ENCODE results near the gene ZDHHC13. TPM values are rescaled to one million over a fixed set of nuclear protein-coding genes. Genes with fewer than 3 reads are reported as not detected.

ZDHHC13 gene
- total RNA-seq, 1 donor = 20.3 TPM

- H3K4me3 ChIP-seq (ENCODE audit: low read depth, low read length) = no peak overlapping the region
- no peak for DNase-seq (ENCODE audit: low read depth)
- TF ChIP-seq CTCF (IDR thresholded peaks at IDR 0.05; ENCODE audit: insufficient read depth, low read depth, low read length) = no peak
Observed at GRCh38 chr11:19220903-19221724, 104.1 kb downstream of the ZDHHC13 start.

GRCh38 chr11:19225123-19225522, 108.2 kb downstream of the ZDHHC13 start:
- no peak for DNase-seq (ENCODE audit: low read depth)
- no peak for TF ChIP-seq CTCF (IDR thresholded peaks at IDR 0.05; ENCODE audit: insufficient read depth, low read depth, low read length)
- H3K4me3 ChIP-seq (ENCODE audit: low read depth, low read length) = no peak overlapping the region

GRCh38 chr11:19225581-19225980, 108.6 kb downstream of the ZDHHC13 start:
- no peak for TF ChIP-seq CTCF (IDR thresholded peaks at IDR 0.05; ENCODE audit: insufficient read depth, low read depth, low read length)
- no peak for DNase-seq (ENCODE audit: low read depth)

More at GRCh38 chr11:19225581-19225980, 108.6 kb downstream of the ZDHHC13 start:
- H3K4me3 ChIP-seq (ENCODE audit: low read depth, low read length) = no peak overlapping the region

Other genes with a start within 250 kb of the ZDHHC13 start
- gene MRGPRX1, start 177.8 kb upstream of the ZDHHC13 start, total RNA-seq = not detected in 2 replicates
- gene MRGPRX2, start 56.5 kb upstream of the ZDHHC13 start, total RNA-seq = not detected in 2 replicates
- gene CSRP3, start 84.8 kb downstream of the ZDHHC13 start, total RNA-seq = not detected in 2 replicates
- 0.64 and 2.2 TPM in 2 replicates for gene E2F8, start 123.8 kb downstream of the ZDHHC13 start, total RNA-seq